ENCODE data around the gene RNU6-8. TPM values are rescaled to one million over a fixed set of nuclear protein-coding genes. Genes with fewer than 3 reads are reported as not detected.

RNU6-8 gene
- total and polyA plus RNA-seq, 4 donors, result not detected

GRCh38 chr14:32197919-32198318, 5.2 kb downstream of the RNU6-8 start:
- Histone ChIP-seq H3K4me1 (ENCODE audit: control insufficient read depth in 5 of 5, insufficient read depth in 5 of 5, low read length in 5 of 5) (peaks cover 0 to 5% (median 0%) of the 10 kb centered on the region in 5 donors), H3K9ac (ENCODE audit: insufficient read depth in 1 of 2, low read length in 2 of 2) (no peak overlapping the region), H3K4me3 (no peak overlapping the region), H3K9me3 (ENCODE audit: control insufficient read depth in 4 of 4, insufficient read depth in 3 of 4, low read length in 3 of 4) (no peaks in the 10 kb centered on the region), H3K27ac (ENCODE audit: low read depth in 1 of 2, low read length in 1 of 2) (no peak overlapping the region), H3K36me3 (ENCODE audit: control insufficient read depth in 4 of 4, insufficient read depth in 4 of 4, low read length in 4 of 4) (no peaks in the 10 kb centered on the region), H3K27me3 (ENCODE audit: control insufficient read depth in 3 of 3, insufficient read depth in 3 of 3, low read length in 2 of 3) (peaks cover 0 to 2% (median 0%) of the 10 kb centered on the region in 3 donors)
- WGBS, 2 donors, result 75 to 85% methylated on average over 1 of the region's 1 CpG
- ATAC-seq (ENCODE audit: insufficient read depth, low FRiP score), result no peak
- DNase-seq, result no peak
- TF ChIP-seq CTCF (IDR thresholded peaks at IDR 0.05; ENCODE audit: control extremely low read depth, extremely low read depth), result no peak

- no peak for ATAC-seq (ENCODE audit: insufficient read depth, low FRiP score)
- Histone ChIP-seq H3K9ac (ENCODE audit: insufficient read depth in 1 of 2, low read length in 2 of 2) (no peak overlapping the region), H3K27me3 (ENCODE audit: control insufficient read depth in 3 of 3, insufficient read depth in 3 of 3, low read length in 2 of 3) (peaks cover 0 to 2% (median 0%) of the 10 kb centered on the region in 3 donors), H3K36me3 (ENCODE audit: control insufficient read depth in 4 of 4, insufficient read depth in 4 of 4, low read length in 4 of 4) (no peaks in the 10 kb centered on the region), H3K4me1 (ENCODE audit: control insufficient read depth in 5 of 5, insufficient read depth in 5 of 5, low read length in 5 of 5) (peaks cover 0 to under 1% (median 0%) of the 10 kb centered on the region in 5 donors), H3K9me3 (ENCODE audit: control insufficient read depth in 4 of 4, insufficient read depth in 3 of 4, low read length in 3 of 4) (no peaks in the 10 kb centered on the region), H3K4me3 (no peak overlapping the region), H3K27ac (ENCODE audit: low read depth in 1 of 2, low read length in 1 of 2) (no peak overlapping the region)
- 23 to 48% methylated on average over 1 of the region's 1 CpG for WGBS, 2 donors
- no peak for DNase-seq
- TF ChIP-seq CTCF (IDR thresholded peaks at IDR 0.05; ENCODE audit: control extremely low read depth, extremely low read depth), result no peak
Observed at GRCh38 chr14:32195636-32196035, 7.4 kb downstream of the RNU6-8 start.

GRCh38 chr14:32193532-32193931, 9.5 kb downstream of the RNU6-8 start:
- TF ChIP-seq CTCF (IDR thresholded peaks at IDR 0.05; ENCODE audit: control extremely low read depth, extremely low read depth), result no peak
- WGBS, 2 donors, result 92 to 93% methylated on average over 2 of the region's 2 CpGs
- Histone ChIP-seq H3K4me3 (no peak overlapping the region), H3K27ac (ENCODE audit: low read depth in 1 of 2, low read length in 1 of 2) (no peak overlapping the region), H3K36me3 (ENCODE audit: control insufficient read depth in 4 of 4, insufficient read depth in 4 of 4, low read length in 4 of 4) (no peaks in the 10 kb centered on the region), H3K27me3 (ENCODE audit: control insufficient read depth in 3 of 3, insufficient read depth in 3 of 3, low read length in 2 of 3) (peaks cover 0 to 1% (median 0%) of the 10 kb centered on the region in 3 donors), H3K9ac (ENCODE audit: insufficient read depth in 1 of 2, low read length in 2 of 2) (no peak overlapping the region), H3K4me1 (ENCODE audit: control insufficient read depth in 5 of 5, insufficient read depth in 5 of 5, low read length in 5 of 5) (no peaks in the 10 kb centered on the region), H3K9me3 (ENCODE audit: control insufficient read depth in 4 of 4, insufficient read depth in 3 of 4, low read length in 3 of 4) (no peaks in the 10 kb centered on the region)
- ATAC-seq (ENCODE audit: insufficient read depth, low FRiP score) (no peak), DNase-seq (no peak)

- no peak overlapping the region for H3K9ac ChIP-seq (ENCODE audit: insufficient read depth in 1 of 2, low read length in 2 of 2)
- H3K27ac ChIP-seq (ENCODE audit: low read depth in 1 of 2, low read length in 1 of 2), result no peak overlapping the region
- ATAC-seq (ENCODE audit: insufficient read depth, low FRiP score), result no peak
- no peaks in the 10 kb centered on the region for H3K27me3 ChIP-seq (ENCODE audit: control insufficient read depth in 3 of 3, insufficient read depth in 3 of 3, low read length in 2 of 3)
- no peak overlapping the region for H3K4me3 ChIP-seq
- H3K36me3 ChIP-seq (ENCODE audit: control insufficient read depth in 4 of 4, insufficient read depth in 4 of 4, low read length in 4 of 4), result no peaks in the 10 kb centered on the region
- TF ChIP-seq CTCF (IDR thresholded peaks at IDR 0.05; ENCODE audit: control extremely low read depth, extremely low read depth), result no peak
- no peak for DNase-seq
- H3K9me3 ChIP-seq (ENCODE audit: control insufficient read depth in 4 of 4, insufficient read depth in 3 of 4, low read length in 3 of 4), result no peaks in the 10 kb centered on the region
- H3K4me1 ChIP-seq (ENCODE audit: control insufficient read depth in 5 of 5, insufficient read depth in 5 of 5, low read length in 5 of 5), result no peaks in the 10 kb centered on the region
- 82 to 94% methylated on average over 2 of the region's 2 CpGs for WGBS, 2 donors
Observed at GRCh38 chr14:32192712-32193373, 10.2 kb downstream of the RNU6-8 start.
